Measurements from ENCODE around the gene TENM4. TPM values are rescaled to one million over a fixed set of nuclear protein-coding genes. Genes with fewer than 3 reads are reported as not detected.

TENM4 gene
- total and polyA plus RNA-seq, 2 of the 8 experiments (the other 6 are each of a cell fraction or from before 2014, with no cell fraction given), result 3.5 to 7.2 TPM

GRCh38 chr11:78809931-78810541 is 630.8 kb downstream of the TENM4 start:
- no peak overlapping the region for H2AFZ ChIP-seq (ENCODE audit: low read length)
- H3K56ac ChIP-seq (replicated peaks; ENCODE audit: insufficient read length, low read depth, low read length), result no peak overlapping the region
- no peaks in the 10 kb centered on the region for H3K23me2 ChIP-seq (ENCODE audit: low read depth, low read length)
- H2BK5ac ChIP-seq (ENCODE audit: low read depth, low read length), result no peak overlapping the region
- H4K20me1 ChIP-seq (replicated peaks in 1 of 2; ENCODE audit: control insufficient read depth in 1 of 2, insufficient read depth in 2 of 2, low read length in 2 of 2), result no peaks in the 10 kb centered on the region
- FAIRE-seq, result no peak
- no peaks in the 10 kb centered on the region for H3K79me1 ChIP-seq (ENCODE audit: low read depth, low read length)
- no peak overlapping the region for H2BK15ac ChIP-seq (ENCODE audit: low read length)
- no peak for TF ChIP-seq JUN (IDR thresholded peaks at IDR 0.05; ENCODE audit: low read depth, low read length)
- no peak for TF ChIP-seq YY1 (IDR thresholded peaks at IDR 0.05; ENCODE audit: low read depth, low read length)
- no peak for TF ChIP-seq HDAC6 (IDR thresholded peaks at IDR 0.05; ENCODE audit: low read depth, low read length)
- no peak for TF ChIP-seq SP1 (IDR thresholded peaks at IDR 0.05; ENCODE audit: low read depth, low read length)
- no peak overlapping the region for H3K27ac ChIP-seq (ENCODE audit: low read depth, low read length)
- no peak overlapping the region for H3K4me2 ChIP-seq (ENCODE audit: insufficient read depth in 1 of 2, low read depth in 2 of 2, low read length in 2 of 2)
- H3K18ac ChIP-seq (ENCODE audit: extremely low read depth, low read length), result no peak overlapping the region
- H2BK120ac ChIP-seq (replicated peaks; ENCODE audit: low read depth, low read length), result no peak overlapping the region
- H4K5ac ChIP-seq (ENCODE audit: insufficient read length, low read depth, low read length), result no peak overlapping the region
- H3K9ac ChIP-seq (replicated peaks in 1 of 4; ENCODE audit: extremely low read depth in 1 of 4, low read depth in 3 of 4, low read length in 3 of 4), result no peak overlapping the region
- H4K91ac ChIP-seq (replicated peaks; ENCODE audit: insufficient read length, low read length), result no peak overlapping the region
- H3K4me1 ChIP-seq (replicated peaks in 1 of 4; ENCODE audit: control insufficient read depth in 3 of 4, insufficient read depth in 4 of 4, low read length in 3 of 4), result peaks cover 5 to 21% (median 10%) of the 10 kb centered on the region in 4 experiments; a peak in 6 of 7 replicates
- H3K23ac ChIP-seq (ENCODE audit: insufficient read length), result no peak overlapping the region
- H3K14ac ChIP-seq (ENCODE audit: insufficient read length), result no peak overlapping the region
- H2BK20ac ChIP-seq (ENCODE audit: low read length), result no peak overlapping the region
- no peaks in the 10 kb centered on the region for H3K36me3 ChIP-seq (ENCODE audit: control insufficient read depth in 2 of 4, insufficient read depth in 4 of 4, low read length in 3 of 4)
- H3K4me3 ChIP-seq (ENCODE audit: extremely low read depth in 1 of 4, insufficient read depth in 2 of 4, low read depth in 3 of 4, low read length in 4 of 4), result no peak overlapping the region
- WGBS, 2 experiments (ENCODE audit: extremely low coverage in 1 of 2, insufficient coverage in 1 of 2, insufficient read length in 1 of 2, insufficient replicate concordance in 2 of 2, low coverage in 1 of 2, low lambda C conversion rate in 2 of 2, missing lambda C conversion rate in 1 of 2), result 87% methylated on average over 7 of the region's 7 CpGs; no CpG with 5 or more reads in 1 of the 2 experiments
- ChIA-PET POLR2A (ENCODE audit: partially characterized antibody) (no interaction called here), CTCF (ENCODE audit: partially characterized antibody) (interaction anchor here (0.9 to 9.7 kb wide), 12 partner anchors 10 to 290 kb away, joined by 3 to 100 read pairs (median 4); no protein-coding TSS in a partner anchor)
- H3K9me3 ChIP-seq (ENCODE audit: insufficient read depth in 2 of 2, low read depth in 1 of 2, low read length in 1 of 2), result no peaks in the 10 kb centered on the region
- no peak overlapping the region for H2BK12ac ChIP-seq (ENCODE audit: low read depth, low read length)
- no peak overlapping the region for H2AK5ac ChIP-seq (ENCODE audit: low read depth, low read length)
- DNase-seq (ENCODE audit: low read depth in 1 of 2, low spot score in 2 of 2), result no peak
- H3K27me3 ChIP-seq (replicated peaks in 1 of 4; ENCODE audit: control insufficient read depth in 3 of 4, extremely low read depth in 1 of 4, insufficient read depth in 3 of 4, low read length in 3 of 4), result 0 out of 7 replicates have a peak, but pooled peaks cover 0 to 2% (median 0%) of the 10 kb centered on the region in 4 experiments
- no peaks in the 10 kb centered on the region for H3K79me2 ChIP-seq (ENCODE audit: control insufficient read depth in 1 of 2, insufficient read depth in 2 of 2, low read length in 2 of 2)
- H3K4ac ChIP-seq (replicated peaks; ENCODE audit: insufficient read length, low read depth, low read length), result no peak overlapping the region
- H4K8ac ChIP-seq (ENCODE audit: extremely low read depth, insufficient read depth, low read length), result no peak overlapping the region
